Right lobe of liver (tissue), 6 donors: ENCODE results near the gene PHLDB3. TPM values are rescaled to one million over a fixed set of nuclear protein-coding genes. Genes with fewer than 3 reads are reported as not detected.

Experiments used
- ATAC-seq, 4 donors: fragments of 200-7000 bp; cut with Tn5 transposase; one replicate each; pipeline ENCODE4 v1.9.1; 2020; ENCODE audit warnings: mild to moderate bottlenecking in 4 of 4, moderate library complexity in 4 of 4
- DNase-seq, 3 donors: peaks; one replicate each; pipeline ENCODE4 v3.0.0-alpha.2; 2020
- H3K27ac ChIP-seq, 3 donors: fragments of 200-600 bp; one replicate each; pipeline ENCODE4 v1.8.0; 2022
- H3K27me3 ChIP-seq, 2 donors: fragments of 200-600 bp; one replicate each; pipeline ENCODE4 v1.8.0; 2022
- H3K36me3 ChIP-seq, 4 donors: fragments of 200-600 bp; sonication (generic) in 1 of 4; one replicate each; pipeline versions ENCODE4 v1.5.1 to v1.8.0; 2017 to 2022; ENCODE audit warnings: control low read depth in 1 of 4
- H3K4me1 ChIP-seq, 4 donors: fragments of 200-600 bp; sonication (generic) in 1 of 4; one replicate each; pipeline versions ENCODE4 v1.5.1 to v1.8.0; 2017 to 2022; ENCODE audit warnings: control low read depth in 1 of 4
- H3K4me3 ChIP-seq, 3 donors: fragments of 200-600 bp; one replicate each; pipeline ENCODE4 v1.8.0; 2022
- H3K9me3 ChIP-seq, 4 donors: fragments of 200-600 bp; sonication (generic) in 1 of 4; one replicate each; pipeline versions ENCODE4 v1.5.1 to v1.8.0; 2017 to 2022; ENCODE audit warnings: control low read depth in 1 of 4
- CTCF ChIP-seq, 4 donors: fragments of 200-600 bp in 3 of 4; fragments of 450-650 bp in 1 of 4; IDR thresholded peaks; one replicate each; pipeline versions ENCODE4 v1.5.1 to v1.8.0; 2016 to 2022; ENCODE audit warnings: antibody characterized with exemption in 4 of 4, mild to moderate bottlenecking in 2 of 4
- POLR2A ChIP-seq: fragments of 450-650 bp; IDR thresholded peaks from one replicate; pipeline ENCODE4 v1.6.1; 2017; ENCODE audit warnings: antibody characterized with exemption, mild to moderate bottlenecking
- WGBS: methylation state at CpG from one replicate; pipeline ENCODE4 v1.1.6; 2018; ENCODE audit warnings: low coverage, low lambda C conversion rate; ENCODE audit not compliant: insufficient coverage; ENCODE audit errors: missing lambda C conversion rate; 5-methylcytosine and 5-hydroxymethylcytosine counted together
- intact Hi-C, 2 donors: fragments of 100-400 bp; cut with DNase I; formaldehyde crosslinking; loops; one replicate each; pipeline versions ENCODE4 v1.11.2 to v1.14.1; 2022
- total RNA-seq, 6 experiments: library from RNA; depleted of rRNA in 2 of 6; stranded (reverse); fragments of >200 nt in 2 of 6; fragmentation: NEBNext Ultra II Directional in 3 of 6; extraction: Animal tissue kit (Norgen Biotek cat#: 25700) in 3 of 6; gene quantifications; one replicate each; pipeline versions ENCODE4 v1.1.0 to v1.2.4, GENCODE V29; 2016 to 2023
- donor health status: DM: no; HTN: yes; CAD: no.
- donor health status: DM: no; HTN: no; CAD: no.
- donor health status: DM: no; HTN: no; CAD: no.
- donor health status: DM: no; HTN: yes; CAD: no.
- donor health status: DM: no; HTN: yes; CAD: no.

The PHLDB3 gene
- total RNA-seq, 6 experiments from 2014 or later = 9.6 to 15.0 (median 11.1) TPM

- H3K27me3 ChIP-seq = no peaks in the 10 kb centered on the region
- TF ChIP-seq POLR2A = no peak
- no peak for TF ChIP-seq CTCF (IDR thresholded peaks at IDR 0.05)
- no peak overlapping the region for H3K27ac ChIP-seq
- no peaks in the 10 kb centered on the region for H3K36me3 ChIP-seq
- intact Hi-C loops = no loop called here
- H3K4me3 ChIP-seq = no peak overlapping the region
- ATAC-seq (no peak), DNase-seq (no peak)
- H3K4me1 ChIP-seq = peaks cover 0 to 7% (median 3%) of the 10 kb centered on the region in 4 donors
- WGBS = 85% methylated on average over 2 of the region's 4 CpGs
- H3K9me3 ChIP-seq = no peaks in the 10 kb centered on the region
Observed at GRCh38 chr19:43468354-43469159, 36.0 kb downstream of the PHLDB3 start.

- H3K9me3 ChIP-seq = no peaks in the 10 kb centered on the region
- H3K27ac ChIP-seq = no peak overlapping the region
- peaks cover 0 to 11% (median 3%) of the 10 kb centered on the region in 4 donors for H3K4me1 ChIP-seq
- 56% methylated on average over 3 of the region's 4 CpGs for WGBS
- no peaks in the 10 kb centered on the region for H3K36me3 ChIP-seq
- ATAC-seq (no peak), DNase-seq (no peak)
- no peak for TF ChIP-seq CTCF (IDR thresholded peaks at IDR 0.05)
- no peak for TF ChIP-seq POLR2A
- H3K4me3 ChIP-seq = no peak overlapping the region
- intact Hi-C loops = no loop called here
- no peaks in the 10 kb centered on the region for H3K27me3 ChIP-seq
Observed at GRCh38 chr19:43467730-43468129, 36.8 kb downstream of the PHLDB3 start.

- intact Hi-C loops = no loop called here
- 81% methylated on average over 6 of the region's 6 CpGs for WGBS
- H3K27ac ChIP-seq = no peak overlapping the region
Observed at GRCh38 chr19:43467276-43467675, 37.3 kb downstream of the PHLDB3 start.

GRCh38 chr19:43466793-43467192 lies 37.8 kb downstream of the PHLDB3 start:
- no peak for ATAC-seq
- 89% methylated on average over 1 of the region's 1 CpG for WGBS
- TF ChIP-seq POLR2A = no peak
- no peak for TF ChIP-seq CTCF (IDR thresholded peaks at IDR 0.05)

More at GRCh38 chr19:43467276-43467675, 37.3 kb downstream of the PHLDB3 start:
- ATAC-seq = no peak
- H3K4me1 ChIP-seq = peaks cover 0 to 11% (median 3%) of the 10 kb centered on the region in 4 donors
- TF ChIP-seq CTCF (IDR thresholded peaks at IDR 0.05) (no peak), POLR2A (no peak)
- DNase-seq = no peak
- no peaks in the 10 kb centered on the region for H3K27me3 ChIP-seq
- no peaks in the 10 kb centered on the region for H3K9me3 ChIP-seq
- H3K4me3 ChIP-seq = no peak overlapping the region
- H3K36me3 ChIP-seq = no peaks in the 10 kb centered on the region

More at GRCh38 chr19:43466793-43467192, 37.8 kb downstream of the PHLDB3 start:
- no peak overlapping the region for H3K4me3 ChIP-seq
- H3K4me1 ChIP-seq = peaks cover 0 to 11% (median 3%) of the 10 kb centered on the region in 4 donors
- H3K27me3 ChIP-seq = no peaks in the 10 kb centered on the region
- no peak for DNase-seq
- no peak overlapping the region for H3K27ac ChIP-seq
- no peaks in the 10 kb centered on the region for H3K36me3 ChIP-seq
- no peaks in the 10 kb centered on the region for H3K9me3 ChIP-seq
- intact Hi-C loops = no loop called here
